ENCODE data around the gene C22orf15. TPM values are rescaled to one million over a fixed set of nuclear protein-coding genes. Genes with fewer than 3 reads are reported as not detected.

C22orf15 gene
- total and polyA plus RNA-seq, 8 donors: not detected

GRCh38 chr22:23791738-23792645, 29.2 kb downstream of the C22orf15 start:
- no peaks in the 10 kb centered on the region for H3K27me3 ChIP-seq
- H3K9me3 ChIP-seq: no peaks in the 10 kb centered on the region
- WGBS, 2 donors: 83 to 86% methylated on average over 25 of the region's 25 CpGs
- FAIRE-seq (no peak), ATAC-seq (no peak), DNase-seq (peak in 1 of 6 donors; percentile 36)
- no peak for TF ChIP-seq CTCF (IDR thresholded peaks at IDR 0.05)
- intact Hi-C loops (cut with DNase I): no loop called here
- no peak overlapping the region for H3K4me3 ChIP-seq
- no peak overlapping the region for H3K27ac ChIP-seq
- peaks cover 8 to 20% (median 9%) of the 10 kb centered on the region in 3 donors for H3K4me1 ChIP-seq
- H3K36me3 ChIP-seq: peaks cover 0 to 40% (median 12%) of the 10 kb centered on the region in 3 donors

GRCh38 chr22:23793326-23793725, 30.5 kb downstream of the C22orf15 start:
- H3K27me3 ChIP-seq: no peaks in the 10 kb centered on the region
- peaks cover 6 to 14% (median 8%) of the 10 kb centered on the region in 3 donors for H3K4me1 ChIP-seq
- peak in 1 of 6 donors; percentile 22 for DNase-seq
- no peaks in the 10 kb centered on the region for H3K9me3 ChIP-seq
- no peak for ATAC-seq
- FAIRE-seq: no peak
- peaks cover 0 to 47% (median 12%) of the 10 kb centered on the region in 3 donors for H3K36me3 ChIP-seq
- no peak for TF ChIP-seq CTCF (IDR thresholded peaks at IDR 0.05)
- H3K27ac ChIP-seq: no peak overlapping the region
- intact Hi-C loops (cut with DNase I): no loop called here
- no peak overlapping the region for H3K4me3 ChIP-seq
- WGBS, 2 donors: 80 to 81% methylated on average over 8 of the region's 8 CpGs

DNA sequence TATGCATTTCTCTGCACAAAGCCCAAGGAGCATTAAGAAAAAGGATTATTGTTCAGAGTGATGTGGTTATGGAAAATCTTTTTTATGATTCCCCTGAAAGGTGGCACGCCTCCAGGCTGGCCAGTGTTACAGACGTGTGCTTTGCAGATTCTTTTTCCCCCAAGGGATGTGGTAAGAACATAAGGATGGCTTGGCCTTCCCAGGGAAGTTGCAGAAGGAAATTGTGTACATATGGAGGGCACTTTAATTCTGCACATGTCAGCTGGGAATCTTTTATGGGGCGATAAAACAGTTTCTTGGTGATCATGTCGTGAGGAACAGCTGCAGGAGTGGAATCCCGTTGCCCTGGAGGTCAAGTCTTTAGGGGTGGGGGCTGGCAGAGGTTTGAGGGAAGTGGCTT, 33.7 kb downstream of the C22orf15 start:
- Histone ChIP-seq H3K9me3 (no peaks in the 10 kb centered on the region), H3K36me3 (peaks cover 0 to 67% (median 24%) of the 10 kb centered on the region in 3 donors), H3K27me3 (no peaks in the 10 kb centered on the region), H3K27ac (no peak overlapping the region), H3K4me3 (no peak overlapping the region), H3K4me1 (no peaks in the 10 kb centered on the region)
- intact Hi-C loops (cut with DNase I): no loop called here
- DNase-seq (no peak), FAIRE-seq (no peak), ATAC-seq (no peak)
- WGBS, 2 donors: 86 to 87% methylated on average over 5 of the region's 5 CpGs
- TF ChIP-seq CTCF (IDR thresholded peaks at IDR 0.05): no peak

- no peak for TF ChIP-seq CTCF (IDR thresholded peaks at IDR 0.05)
- no peak for FAIRE-seq
- H3K4me1 ChIP-seq: no peaks in the 10 kb centered on the region
- no peak for DNase-seq
- ATAC-seq: no peak
- 94 to 97% methylated on average over 18 of the region's 18 CpGs for WGBS, 2 donors
- intact Hi-C loops (cut with DNase I): no loop called here
- no peak overlapping the region for H3K4me3 ChIP-seq
- peaks cover 0 to 70% (median 26%) of the 10 kb centered on the region in 3 donors for H3K36me3 ChIP-seq
- H3K27ac ChIP-seq: no peak overlapping the region
- H3K27me3 ChIP-seq: no peaks in the 10 kb centered on the region
- no peaks in the 10 kb centered on the region for H3K9me3 ChIP-seq
These were observed 37.8 kb downstream of the C22orf15 start for GRCh38 chr22:23800297-23801237.
